Measurements from ENCODE around the gene UTP3. TPM values are rescaled to one million over a fixed set of nuclear protein-coding genes. Genes with fewer than 3 reads are reported as not detected.
"Not testable (repeated sequence)": the region's sequence is repeated elsewhere in the genome, so short reads cannot be mapped to it uniquely, and the experiment has no call there.

Gene UTP3
- total RNA-seq, 1 donor from 2014 or later = 28.6 TPM

DNA sequence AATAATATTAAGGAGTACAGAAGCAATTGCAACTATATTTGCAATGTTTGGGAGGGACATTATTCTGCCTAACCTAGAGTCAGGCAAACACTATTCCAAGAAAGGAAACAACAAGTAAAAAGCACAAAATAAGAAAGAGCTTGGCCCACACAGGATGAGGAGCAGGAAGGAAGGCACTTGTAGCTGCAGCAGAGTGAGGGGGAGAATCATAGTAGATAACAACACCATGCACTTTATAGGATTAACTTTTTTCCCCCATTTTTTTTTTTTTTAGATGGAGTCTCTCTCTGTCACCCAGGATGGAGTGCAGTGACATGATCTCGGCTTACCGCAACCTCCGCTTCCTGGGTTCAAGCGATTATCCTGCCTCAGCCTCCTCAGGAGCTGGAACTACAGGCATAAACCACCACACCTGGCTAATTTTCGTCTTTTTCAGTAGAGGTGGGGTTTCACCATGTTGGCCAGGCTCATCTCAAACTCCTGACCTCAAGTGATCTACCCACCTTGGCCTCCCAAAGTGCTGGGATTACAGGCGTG lies 11.7 kb upstream of the UTP3 start:
- no peak for TF ChIP-seq CTCF (IDR thresholded peaks at IDR 0.05; ENCODE audit: unreplicated experiment)
- peaks cover 2% of the 10 kb centered on the region for H3K27me3 Mint-ChIP-seq (ENCODE audit: unreplicated experiment)
- H3K4me1 Mint-ChIP-seq (ENCODE audit: unreplicated experiment) = peaks cover 20% of the 10 kb centered on the region
- no peaks in the 10 kb centered on the region for H3K36me3 Mint-ChIP-seq (ENCODE audit: low read depth, unreplicated experiment)
- no peak overlapping the region for H3K27ac Mint-ChIP-seq (ENCODE audit: unreplicated experiment)
- no peak for DNase-seq (ENCODE audit: low spot score)
- H3K4me3 Mint-ChIP-seq (ENCODE audit: unreplicated experiment) = no peak overlapping the region
- no peaks in the 10 kb centered on the region for H3K9me3 Mint-ChIP-seq (ENCODE audit: unreplicated experiment)

GRCh38 chr4:70678383-70678999 lies 9.8 kb upstream of the UTP3 start:
- no peak for DNase-seq (ENCODE audit: low spot score)
- peaks cover 20% of the 10 kb centered on the region for H3K4me1 Mint-ChIP-seq (ENCODE audit: unreplicated experiment)
- peaks cover 2% of the 10 kb centered on the region for H3K27me3 Mint-ChIP-seq (ENCODE audit: unreplicated experiment)
- H3K9me3 Mint-ChIP-seq (ENCODE audit: unreplicated experiment) = no peaks in the 10 kb centered on the region
- no peaks in the 10 kb centered on the region for H3K36me3 Mint-ChIP-seq (ENCODE audit: low read depth, unreplicated experiment)
- no peak overlapping the region for H3K4me3 Mint-ChIP-seq (ENCODE audit: unreplicated experiment)
- H3K27ac Mint-ChIP-seq (ENCODE audit: unreplicated experiment) = no peak overlapping the region
- no peak for TF ChIP-seq CTCF (IDR thresholded peaks at IDR 0.05; ENCODE audit: unreplicated experiment)

DNA sequence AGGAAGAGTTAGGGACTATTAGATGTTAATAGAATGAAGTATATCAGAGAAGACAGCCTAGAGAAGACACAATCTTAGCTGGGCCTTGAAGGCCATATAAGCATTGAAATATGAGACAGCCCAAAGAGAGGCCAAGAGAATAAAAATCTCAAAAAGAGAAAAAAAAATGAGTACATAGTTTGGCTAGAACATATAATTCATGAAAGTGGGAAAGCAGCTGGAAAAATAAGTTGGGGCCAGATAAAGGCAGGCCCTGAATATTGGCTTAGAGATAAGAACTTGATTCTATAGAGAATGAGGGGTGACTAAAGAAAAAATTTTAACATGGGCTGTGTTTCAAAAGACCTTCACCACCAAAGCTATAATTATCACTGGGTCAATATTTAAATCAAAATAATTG lies 7.4 kb upstream of the UTP3 start:
- Mint-ChIP-seq H3K36me3 (ENCODE audit: low read depth, unreplicated experiment) (no peaks in the 10 kb centered on the region), H3K4me1 (ENCODE audit: unreplicated experiment) (peaks cover 12% of the 10 kb centered on the region), H3K9me3 (ENCODE audit: unreplicated experiment) (no peaks in the 10 kb centered on the region), H3K4me3 (ENCODE audit: unreplicated experiment) (no peak overlapping the region), H3K27me3 (ENCODE audit: unreplicated experiment) (peaks cover 2% of the 10 kb centered on the region), H3K27ac (ENCODE audit: unreplicated experiment) (no peak overlapping the region)
- DNase-seq (ENCODE audit: low spot score) = no peak
- no peak for TF ChIP-seq CTCF (IDR thresholded peaks at IDR 0.05; ENCODE audit: unreplicated experiment)

GRCh38 chr4:70681704-70682103 lies 6.6 kb upstream of the UTP3 start:
- peaks cover 2% of the 10 kb centered on the region for H3K27me3 Mint-ChIP-seq (ENCODE audit: unreplicated experiment)
- H3K36me3 Mint-ChIP-seq (ENCODE audit: low read depth, unreplicated experiment) = no peaks in the 10 kb centered on the region
- TF ChIP-seq CTCF (IDR thresholded peaks at IDR 0.05; ENCODE audit: unreplicated experiment) = no peak
- H3K9me3 Mint-ChIP-seq (ENCODE audit: unreplicated experiment) = no peaks in the 10 kb centered on the region
- H3K4me1 Mint-ChIP-seq (ENCODE audit: unreplicated experiment) = peaks cover 8% of the 10 kb centered on the region
- no peak overlapping the region for H3K27ac Mint-ChIP-seq (ENCODE audit: unreplicated experiment)
- no peak for DNase-seq (ENCODE audit: low spot score)
- no peak overlapping the region for H3K4me3 Mint-ChIP-seq (ENCODE audit: unreplicated experiment)

GRCh38 chr4:70682142-70682541 lies 6.2 kb upstream of the UTP3 start:
- H3K4me3 Mint-ChIP-seq (ENCODE audit: unreplicated experiment); H3K4me1 Mint-ChIP-seq (ENCODE audit: unreplicated experiment); DNase-seq (ENCODE audit: low spot score); H3K27me3 Mint-ChIP-seq (ENCODE audit: unreplicated experiment); H3K36me3 Mint-ChIP-seq (ENCODE audit: low read depth, unreplicated experiment); H3K27ac Mint-ChIP-seq (ENCODE audit: unreplicated experiment); H3K9me3 Mint-ChIP-seq (ENCODE audit: unreplicated experiment): not testable (repeated sequence)
